Fibroblast of lung (primary cell): ENCODE data around the gene CLCNKA. TPM values are rescaled to one million over a fixed set of nuclear protein-coding genes. Genes with fewer than 3 reads are reported as not detected.
"Not testable (repeated sequence)": the region's sequence is repeated elsewhere in the genome, so short reads cannot be mapped to it uniquely, and the experiment has no call there.

ENCODE experiments used
- DNase-seq, 2 donors: peaks; one replicate each; pipeline versions ENCODE4 v3.0.0 to v3.0.0-alpha.2; 2010; ENCODE audit warnings: low read depth in 2 of 2
- H2AFZ ChIP-seq: 2 replicates; pipeline ENCODE4 v1.5.1; 2012; ENCODE audit warnings: low read length, control low read depth, inconsistent platforms
- H3K27ac ChIP-seq: 2 replicates; pipeline ENCODE4 v1.5.1; 2011; ENCODE audit warnings: low read length, control low read depth; ENCODE audit not compliant: insufficient read depth
- H3K27me3 ChIP-seq: 2 replicates; pipeline ENCODE4 v1.5.1; 2011; ENCODE audit warnings: mild to moderate bottlenecking, low read length; ENCODE audit not compliant: control insufficient read depth, insufficient read depth
- H3K36me3 ChIP-seq: 2 replicates; pipeline ENCODE4 v1.5.1; 2011; ENCODE audit warnings: low read length; ENCODE audit not compliant: control insufficient read depth, insufficient read depth
- H3K4me1 ChIP-seq: 2 replicates; pipeline ENCODE4 v1.5.1; 2011; ENCODE audit warnings: low read length; ENCODE audit not compliant: control insufficient read depth, insufficient read depth; ENCODE audit errors: extremely low read depth
- H3K4me2 ChIP-seq: 2 replicates; pipeline ENCODE4 v1.5.1; 2011; ENCODE audit warnings: low read length, control low read depth; ENCODE audit not compliant: insufficient read depth; ENCODE audit errors: extremely low read depth
- H3K4me3 ChIP-seq, 4 experiments: fragments of 200-600 bp in 1 of 4; sonication (generic) in 1 of 4; replicated peaks in 1 of 4; 2 replicates each; pipeline ENCODE4 v1.5.1; 2011 to 2016; ENCODE audit warnings: low read length in 4 of 4, low read depth in 3 of 4, mild to moderate bottlenecking in 3 of 4, control low read depth in 2 of 4, inconsistent platforms in 1 of 4, mixed read lengths in 1 of 4; ENCODE audit not compliant: insufficient read depth in 1 of 4; ENCODE audit errors: control extremely low read depth in 1 of 4
- H3K79me2 ChIP-seq: 2 replicates; pipeline ENCODE4 v1.5.1; 2012; ENCODE audit warnings: mild to moderate bottlenecking, low read length, inconsistent platforms; ENCODE audit not compliant: control insufficient read depth, insufficient read depth
- H3K9ac ChIP-seq: 2 replicates; pipeline ENCODE4 v1.5.1; 2011; ENCODE audit warnings: mild to moderate bottlenecking, low read length, control low read depth; ENCODE audit not compliant: insufficient read depth
- H3K9me3 ChIP-seq: 2 replicates; pipeline ENCODE4 v1.5.1; 2012; ENCODE audit warnings: low read depth, low read length; ENCODE audit not compliant: control insufficient read depth, insufficient read depth
- H4K20me1 ChIP-seq: 2 replicates; pipeline ENCODE4 v1.5.1; 2011; ENCODE audit warnings: low read length; ENCODE audit not compliant: control insufficient read depth, insufficient read depth; ENCODE audit errors: extremely low read depth
- CTCF ChIP-seq, 2 donors: IDR thresholded peaks in 1 of 2; conservative IDR thresholded peaks in 1 of 2; 1 replicate in 1 of 2; 2 replicates in 1 of 2; pipeline ENCODE4 v1.5.1; 2011 to 2012; ENCODE audit warnings: low read length in 2 of 2, control low read depth in 1 of 2, inconsistent platforms in 1 of 2, low read depth in 1 of 2, mild to moderate bottlenecking in 1 of 2
- EZH2 ChIP-seq: IDR thresholded peaks from 2 replicates; pipeline ENCODE4 v1.5.1; 2012; ENCODE audit warnings: low read length, control low read depth, mild to moderate bottlenecking; ENCODE audit errors: missing control alignments
- polyA plus RNA-seq, 2 donors: library from polyadenylated mRNA; depleted of rRNA in 1 of 2; stranded (reverse) in 1 of 2; unstranded in 1 of 2; fragments of >200 nt; gene quantifications; 2 replicates each; pipeline ENCODE4 v1.2.1, GENCODE V29; 2011 to 2012; ENCODE audit warnings: missing spikeins in 1 of 2
- total RNA-seq: library from RNA; depleted of rRNA; stranded (reverse); fragments of >200 nt; gene quantifications from 2 replicates; pipeline ENCODE4 v1.2.1, GENCODE V29; 2014

Gene CLCNKA
- total and polyA plus RNA-seq, 2 donors (not counting 1 experiment from before 2014, with no cell fraction given), result under 0.01 TPM; not detected in 1

DNA sequence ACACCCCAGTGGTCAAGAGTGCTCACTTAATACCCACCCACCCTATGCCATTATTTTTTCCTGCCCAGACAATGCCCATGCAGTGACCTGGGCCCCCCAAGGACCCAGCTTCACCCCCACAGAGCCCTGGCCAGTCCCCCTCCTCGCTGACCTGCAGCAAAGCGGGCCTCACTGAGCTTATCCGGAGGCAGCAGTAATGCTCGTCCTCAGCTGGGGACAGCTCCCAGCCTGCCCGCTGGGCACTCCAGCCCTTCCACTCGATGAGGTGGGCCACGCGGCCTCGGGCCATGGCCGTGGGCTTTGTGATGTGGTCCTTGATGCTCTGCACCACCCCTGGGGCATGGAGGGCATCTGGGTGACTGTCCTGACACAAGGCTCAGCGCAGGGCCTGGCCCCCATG, 14.6 kb downstream of the CLCNKA start:
- not testable (repeated sequence) for DNase-seq, H3K79me2 ChIP-seq, H3K4me3 ChIP-seq, H2AFZ ChIP-seq, H4K20me1 ChIP-seq, H3K4me1 ChIP-seq, H3K4me2 ChIP-seq, H3K27me3 ChIP-seq, H3K27ac ChIP-seq, H3K9me3 ChIP-seq, H3K36me3 ChIP-seq, H3K9ac ChIP-seq

DNA sequence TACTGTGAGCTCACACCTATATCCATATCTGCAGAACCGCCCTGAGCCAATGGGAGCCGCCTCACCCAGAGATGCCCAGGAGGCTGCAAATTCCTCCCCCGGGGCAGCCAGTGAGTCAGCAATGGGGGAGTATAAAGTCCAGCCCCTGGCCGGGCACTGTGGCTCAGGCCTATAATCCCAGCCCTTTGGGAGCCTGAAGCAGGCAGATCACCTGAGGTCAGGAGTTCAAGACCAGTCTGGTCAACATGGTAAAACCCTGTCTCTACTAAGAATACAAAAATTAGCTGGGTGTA, 16.7 kb downstream of the CLCNKA start:
- Histone ChIP-seq H3K9me3 (no peaks in the 10 kb centered on the region), H3K79me2 (no peaks in the 10 kb centered on the region), H3K4me3 (no peak overlapping the region), H3K4me1 (no peaks in the 10 kb centered on the region), H3K4me2 (no peak overlapping the region), H2AFZ (no peak overlapping the region), H3K27ac (no peak overlapping the region), H3K9ac (no peak overlapping the region), H3K27me3 (no peaks in the 10 kb centered on the region), H4K20me1 (no peaks in the 10 kb centered on the region), H3K36me3 (no peaks in the 10 kb centered on the region)
- no peak for DNase-seq
- TF ChIP-seq EZH2, result no peak
- no peak for TF ChIP-seq CTCF (conservative IDR thresholded peaks at IDR 0.05 in 1 of 2, IDR thresholded peaks at IDR 0.05 in 1 of 2; ENCODE audit: low read depth in 1 of 2, low read length in 2 of 2)

- H3K4me2 ChIP-seq, DNase-seq, H3K27ac ChIP-seq, H3K79me2 ChIP-seq, H3K4me1 ChIP-seq, H3K4me3 ChIP-seq, H4K20me1 ChIP-seq, H3K27me3 ChIP-seq, H3K9me3 ChIP-seq, H2AFZ ChIP-seq, H3K9ac ChIP-seq, H3K36me3 ChIP-seq: not testable (repeated sequence)
Measured at GRCh38 chr1:16039871-16040270, 18.0 kb downstream of the CLCNKA start.

DNA sequence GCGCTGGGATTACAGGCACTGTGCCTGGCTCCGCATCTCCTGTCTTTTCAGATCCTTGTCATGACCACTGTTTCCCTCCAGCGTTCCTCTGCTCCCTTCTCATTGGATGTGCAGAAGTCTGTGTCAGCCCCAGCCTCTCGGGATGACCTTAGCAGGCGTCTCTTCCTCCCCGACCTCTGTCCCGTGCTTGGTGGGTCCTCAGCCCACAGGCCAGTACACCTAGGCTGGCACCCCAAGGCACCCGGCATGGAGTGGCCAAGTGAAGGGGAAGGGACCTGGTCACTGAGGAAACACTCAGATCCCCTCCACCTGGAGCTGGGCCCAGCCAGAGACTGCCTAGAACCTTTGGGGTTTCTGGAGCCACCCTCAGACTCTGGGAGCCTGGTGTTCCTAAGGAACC, 19.4 kb downstream of the CLCNKA start:
- Histone ChIP-seq H4K20me1 (no peaks in the 10 kb centered on the region), H3K27me3 (no peaks in the 10 kb centered on the region), H3K27ac (no peak overlapping the region), H3K36me3 (no peaks in the 10 kb centered on the region), H3K4me2 (no peak overlapping the region), H3K4me1 (no peaks in the 10 kb centered on the region), H3K4me3 (no peak overlapping the region), H2AFZ (no peak overlapping the region), H3K9me3 (no peaks in the 10 kb centered on the region), H3K79me2 (no peaks in the 10 kb centered on the region), H3K9ac (no peak overlapping the region)
- DNase-seq, result no peak
- TF ChIP-seq CTCF (conservative IDR thresholded peaks at IDR 0.05 in 1 of 2, IDR thresholded peaks at IDR 0.05 in 1 of 2; ENCODE audit: low read depth in 1 of 2, low read length in 2 of 2), result no peak
- no peak for TF ChIP-seq EZH2
